Keratinocyte (primary cell): ENCODE measurements around the gene TSKU. TPM values are rescaled to one million over a fixed set of nuclear protein-coding genes. Genes with fewer than 3 reads are reported as not detected.

Experiments
- DNase-seq: peaks from one replicate; pipeline ENCODE4 v3.0.0-alpha.2; 2011; ENCODE audit warnings: low read depth, missing footprints, low spot score
- FAIRE-seq: peaks from 2 replicates; lab custom pipeline; 2011; peaks lifted over from hg19 to GRCh38; lab: Jason Lieb, UNC
- H2AFZ ChIP-seq: 2 replicates; pipeline ENCODE4 v1.6.0; 2012; ENCODE audit warnings: low read length, control low read depth, inconsistent platforms; ENCODE audit not compliant: control insufficient read depth
- H3K27ac ChIP-seq: 2 replicates; pipeline ENCODE4 v1.5.1; 2011; ENCODE audit warnings: low read length; ENCODE audit not compliant: control insufficient read depth, insufficient read depth
- H3K27me3 ChIP-seq: 3 replicates; pipeline ENCODE4 v1.6.0; 2011; ENCODE audit warnings: low read length; ENCODE audit not compliant: control insufficient read depth, insufficient read depth; ENCODE audit errors: extremely low read depth
- H3K36me3 ChIP-seq, 2 experiments: 2 replicates in 1 of 2; 3 replicates in 1 of 2; pipeline ENCODE4 v1.5.1; 2011; ENCODE audit warnings: low read length in 2 of 2, mild to moderate bottlenecking in 1 of 2; ENCODE audit not compliant: control insufficient read depth in 2 of 2, insufficient read depth in 2 of 2; ENCODE audit errors: extremely low read depth in 1 of 2
- H3K4me1 ChIP-seq: 3 replicates; pipeline ENCODE4 v1.5.1; 2011; ENCODE audit warnings: low read length; ENCODE audit not compliant: control insufficient read depth, insufficient read depth; ENCODE audit errors: extremely low read depth
- H3K4me2 ChIP-seq: 3 replicates; pipeline ENCODE4 v1.6.0; 2011; ENCODE audit warnings: low read depth, low read length; ENCODE audit not compliant: control insufficient read depth, insufficient read depth; ENCODE audit errors: extremely low read depth
- H3K4me3 ChIP-seq, 3 experiments: fragments of 200-600 bp in 1 of 3; sonication (generic) in 1 of 3; 2 replicates in 2 of 3; 3 replicates in 1 of 3; pipeline ENCODE4 v1.5.1; 2011 to 2016; ENCODE audit warnings: low read length in 3 of 3, mild to moderate bottlenecking in 3 of 3, control low read depth in 2 of 3, inconsistent platforms in 1 of 3, low read depth in 1 of 3, mixed read lengths in 1 of 3, mixed run types in 1 of 3, moderate library complexity in 1 of 3; ENCODE audit not compliant: control insufficient read depth in 2 of 3, insufficient read depth in 2 of 3; ENCODE audit errors: extremely low read depth in 1 of 3
- H3K79me2 ChIP-seq: 2 replicates; pipeline ENCODE4 v1.6.0; 2012; ENCODE audit warnings: low read length; ENCODE audit not compliant: control insufficient read depth, insufficient read depth
- H3K9ac ChIP-seq: 3 replicates; pipeline ENCODE4 v1.6.0; 2011; ENCODE audit warnings: low read length; ENCODE audit not compliant: control insufficient read depth, insufficient read depth; ENCODE audit errors: extremely low read depth
- H3K9me1 ChIP-seq: 3 replicates; pipeline ENCODE4 v1.6.0; 2011; ENCODE audit warnings: low read length; ENCODE audit not compliant: control insufficient read depth, insufficient read depth; ENCODE audit errors: extremely low read depth
- H3K9me3 ChIP-seq: 2 replicates; pipeline ENCODE4 v1.5.1; 2012; ENCODE audit warnings: low read depth, low read length; ENCODE audit not compliant: control insufficient read depth
- H4K20me1 ChIP-seq: 3 replicates; pipeline ENCODE4 v1.6.0; 2011; ENCODE audit warnings: low read length; ENCODE audit not compliant: control insufficient read depth, insufficient read depth; ENCODE audit errors: extremely low read depth
- EZH2 ChIP-seq: IDR thresholded peaks from one replicate; pipeline ENCODE4 v1.6.1; 2012; ENCODE audit warnings: inconsistent platforms, mild to moderate bottlenecking, low read length, moderate library complexity
- dilution Hi-C: fragments of 300-500 bp; cut with MboI; formaldehyde crosslinking; loops from one replicate; pipeline ENCODE4 v1.7.0; 2020; ENCODE audit warnings: low sequenced_read_pairs; ENCODE audit not compliant: extremely low pct_ligation_motif_present
- polyA plus RNA-seq, 5 experiments: library from polyadenylated mRNA; depleted of rRNA in 3 of 5; stranded (reverse) in 3 of 5; stranded (forward) in 1 of 5; unstranded in 1 of 5; fragments of >200 nt; gene quantifications; 1 replicate in 1 of 5; 2 replicates in 3 of 5; 3 replicates in 1 of 5; pipeline versions ENCODE4 v1.2.1 to v1.2.3, GENCODE V29; 2011 to 2012; ENCODE audit warnings: missing spikeins in 2 of 5, low read depth in 1 of 5, low replicate concordance in 1 of 5
- TF ChIP-seq, protein P1 (sequence below), 3 experiments: IDR thresholded peaks in 1 of 3; conservative IDR thresholded peaks in 1 of 3; optimal IDR thresholded peaks in 1 of 3; 2 replicates in 2 of 3; 3 replicates in 1 of 3; pipeline versions ENCODE3 to v1.5.1; 2011; ENCODE audit warnings: low read length in 3 of 3, mild to moderate bottlenecking in 3 of 3, moderate library complexity in 2 of 3, control low read depth in 1 of 3, inconsistent platforms in 1 of 3; ENCODE audit not compliant: insufficient read depth in 2 of 3; ENCODE audit errors: extremely low read depth in 1 of 3

Gene TSKU
- polyA plus RNA-seq, 1 donor (not counting 4 experiments of a cell fraction or from before 2014, with no cell fraction given) = 22.8 TPM

DNA sequence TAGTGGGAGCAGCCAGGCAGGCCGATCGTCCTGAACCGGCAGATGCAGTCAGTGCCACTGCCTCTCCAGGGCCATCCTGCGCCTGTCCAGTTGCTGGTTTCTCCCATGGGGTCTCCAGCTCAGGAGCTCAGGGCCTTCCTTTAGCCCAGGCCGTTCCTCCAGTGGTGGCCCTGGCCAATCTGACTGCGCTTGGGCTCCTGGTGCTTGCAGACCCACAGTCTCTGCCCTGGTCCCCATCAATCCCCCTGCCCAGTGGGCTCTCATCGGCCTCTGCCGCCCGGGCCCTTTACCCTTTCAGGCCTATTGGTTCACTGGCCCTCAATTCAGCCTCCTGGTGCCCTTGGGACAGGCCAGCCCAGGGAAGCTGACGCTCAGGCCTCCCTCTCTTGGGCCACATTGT is 29.2 kb upstream of the TSKU start:
- FAIRE-seq (no peak), DNase-seq (no peak)
- H3K36me3 ChIP-seq = no peaks in the 10 kb centered on the region
- no peak overlapping the region for H3K4me2 ChIP-seq
- H3K4me1 ChIP-seq = peaks cover 13% of the 10 kb centered on the region
- dilution Hi-C loops = no loop called here
- no peak overlapping the region for H3K27ac ChIP-seq
- TF ChIP-seq, protein P1, sequence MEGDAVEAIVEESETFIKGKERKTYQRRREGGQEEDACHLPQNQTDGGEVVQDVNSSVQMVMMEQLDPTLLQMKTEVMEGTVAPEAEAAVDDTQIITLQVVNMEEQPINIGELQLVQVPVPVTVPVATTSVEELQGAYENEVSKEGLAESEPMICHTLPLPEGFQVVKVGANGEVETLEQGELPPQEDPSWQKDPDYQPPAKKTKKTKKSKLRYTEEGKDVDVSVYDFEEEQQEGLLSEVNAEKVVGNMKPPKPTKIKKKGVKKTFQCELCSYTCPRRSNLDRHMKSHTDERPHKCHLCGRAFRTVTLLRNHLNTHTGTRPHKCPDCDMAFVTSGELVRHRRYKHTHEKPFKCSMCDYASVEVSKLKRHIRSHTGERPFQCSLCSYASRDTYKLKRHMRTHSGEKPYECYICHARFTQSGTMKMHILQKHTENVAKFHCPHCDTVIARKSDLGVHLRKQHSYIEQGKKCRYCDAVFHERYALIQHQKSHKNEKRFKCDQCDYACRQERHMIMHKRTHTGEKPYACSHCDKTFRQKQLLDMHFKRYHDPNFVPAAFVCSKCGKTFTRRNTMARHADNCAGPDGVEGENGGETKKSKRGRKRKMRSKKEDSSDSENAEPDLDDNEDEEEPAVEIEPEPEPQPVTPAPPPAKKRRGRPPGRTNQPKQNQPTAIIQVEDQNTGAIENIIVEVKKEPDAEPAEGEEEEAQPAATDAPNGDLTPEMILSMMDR (optimal IDR thresholded peaks at IDR 0.05 in 1 of 3, IDR thresholded peaks at IDR 0.05 in 1 of 3, conservative IDR thresholded peaks at IDR 0.05 in 1 of 3; ENCODE audit: extremely low read depth in 1 of 3, insufficient read depth in 2 of 3, low read length in 3 of 3) = no peak
- TF ChIP-seq EZH2 = no peak
- no peaks in the 10 kb centered on the region for H3K9me1 ChIP-seq
- H3K9me3 ChIP-seq = no peaks in the 10 kb centered on the region
- H3K9ac ChIP-seq = no peak overlapping the region
- H3K27me3 ChIP-seq = no peaks in the 10 kb centered on the region
- H4K20me1 ChIP-seq = no peaks in the 10 kb centered on the region
- H3K4me3 ChIP-seq = no peak overlapping the region
- H2AFZ ChIP-seq = no peak overlapping the region
- no peaks in the 10 kb centered on the region for H3K79me2 ChIP-seq

DNA sequence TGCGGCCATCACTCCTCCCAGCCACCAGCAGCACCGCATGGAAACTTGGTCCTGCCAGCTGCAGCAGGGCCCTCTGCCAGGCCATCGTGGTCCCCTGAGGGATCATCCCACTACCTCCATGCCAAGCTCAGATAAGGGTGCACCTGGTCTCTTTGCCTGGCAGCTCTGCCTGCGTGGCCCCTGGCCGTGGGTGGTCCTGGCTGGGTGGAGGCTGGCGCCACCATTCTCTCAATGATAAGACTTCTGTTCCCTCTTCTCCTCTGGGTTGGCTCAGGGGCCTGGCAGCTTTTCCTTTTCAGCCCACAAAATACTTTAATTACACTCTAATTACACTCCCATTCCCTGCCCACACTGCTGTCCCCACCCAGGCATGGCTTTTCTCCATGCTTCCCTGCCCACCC is 26.8 kb upstream of the TSKU start:
- no peak overlapping the region for H2AFZ ChIP-seq
- H3K27ac ChIP-seq = no peak overlapping the region
- H3K9me1 ChIP-seq = no peaks in the 10 kb centered on the region
- H3K79me2 ChIP-seq = no peaks in the 10 kb centered on the region
- no peaks in the 10 kb centered on the region for H3K27me3 ChIP-seq
- H3K36me3 ChIP-seq = no peaks in the 10 kb centered on the region
- TF ChIP-seq EZH2 = no peak
- TF ChIP-seq, protein P1 (optimal IDR thresholded peaks at IDR 0.05 in 1 of 3, IDR thresholded peaks at IDR 0.05 in 1 of 3, conservative IDR thresholded peaks at IDR 0.05 in 1 of 3; ENCODE audit: extremely low read depth in 1 of 3, insufficient read depth in 2 of 3, low read length in 3 of 3) = no peak
- DNase-seq = no peak
- no peak overlapping the region for H3K9ac ChIP-seq
- H3K4me1 ChIP-seq = peaks cover 13% of the 10 kb centered on the region
- H3K9me3 ChIP-seq = no peaks in the 10 kb centered on the region
- no peak for FAIRE-seq
- dilution Hi-C loops = no loop called here
- no peaks in the 10 kb centered on the region for H4K20me1 ChIP-seq
- H3K4me3 ChIP-seq = no peak overlapping the region
- H3K4me2 ChIP-seq = no peak overlapping the region
